OCI-LY7 (cell line): ENCODE results near the gene KCNT1. TPM values are rescaled to one million over a fixed set of nuclear protein-coding genes. Genes with fewer than 3 reads are reported as not detected.

ENCODE experiments used
- BruUV-seq: library from RNA; stranded (reverse); fragments of 400-500 nt; replicated peaks from 2 replicates; lab custom pipeline; 2021; lab: Mats Ljungman, UMichigan
- CTCF ChIA-PET: fragments of 300-600 bp; sonication (Branson Sonifier 250); formaldehyde crosslinking; loops from one replicate; lab custom pipeline; 2022; ENCODE audit warnings: antibody characterized with exemption; ENCODE audit not compliant: unreplicated experiment; lab: Charles Lee
- POLR2A ChIA-PET: fragments of 300-600 bp; sonication (Branson Sonifier 250); formaldehyde crosslinking; loops from one replicate; lab custom pipeline; 2022; ENCODE audit warnings: antibody characterized with exemption; lab: Charles Lee
- DNase-seq: peaks from one replicate; pipeline ENCODE4 v3.0.0-alpha.2; 2015; ENCODE audit warnings: low spot score
- H2AFZ ChIP-seq: fragments of 200-600 bp; sonication (generic), shearing (Covaris generic); 2 replicates; pipeline ENCODE4 v1.6.1; 2014; ENCODE audit warnings: mild to moderate bottlenecking, antibody characterized with exemption, low read length, moderate library complexity
- H3K27ac ChIP-seq: fragments of 200-600 bp; sonication (generic); 2 replicates; pipeline ENCODE4 v1.5.1; 2014; ENCODE audit warnings: mixed run types, low read depth, mild to moderate bottlenecking, moderate library complexity, low read length, inconsistent platforms; ENCODE audit not compliant: poor library complexity, severe bottlenecking
- H3K36me3 ChIP-seq: fragments of 200-600 bp; sonication (generic); 2 replicates; pipeline ENCODE4 v1.6.1; 2014; ENCODE audit warnings: mild to moderate bottlenecking, antibody characterized with exemption, low read length, moderate library complexity, mixed read lengths; ENCODE audit not compliant: insufficient read depth
- H3K4me1 ChIP-seq: fragments of 200-600 bp; sonication (generic); 2 replicates; pipeline ENCODE4 v1.5.1; 2014; ENCODE audit warnings: mild to moderate bottlenecking, low read length; ENCODE audit not compliant: insufficient read depth, poor library complexity, severe bottlenecking
- H3K4me2 ChIP-seq: fragments of 200-600 bp; sonication (generic); 2 replicates; pipeline ENCODE4 v1.6.1; 2014; ENCODE audit warnings: mild to moderate bottlenecking, low read length
- H3K4me3 ChIP-seq: fragments of 200-600 bp; sonication (generic); 2 replicates; pipeline ENCODE4 v1.5.1; 2014; ENCODE audit warnings: mild to moderate bottlenecking, low read depth, low read length; ENCODE audit not compliant: poor library complexity, severe bottlenecking
- H3K79me2 ChIP-seq: fragments of 200-600 bp; sonication (generic); 2 replicates; pipeline ENCODE4 v1.6.1; 2016; ENCODE audit warnings: low read depth, mild to moderate bottlenecking, low read length, moderate library complexity, mixed read lengths; ENCODE audit not compliant: insufficient read depth
- H3K9me2 ChIP-seq: fragments of 200-600 bp; sonication (generic); 2 replicates; pipeline ENCODE4 v1.6.1; 2016; ENCODE audit warnings: mild to moderate bottlenecking, low read length, mixed read lengths; ENCODE audit not compliant: insufficient read depth
- H3K9me3 ChIP-seq: fragments of 200-600 bp; sonication (generic); 2 replicates; pipeline ENCODE4 v1.6.1; 2014; ENCODE audit warnings: mild to moderate bottlenecking, mixed run types, low read length, mixed read lengths
- H4K20me1 ChIP-seq: fragments of 200-600 bp; sonication (generic); 2 replicates; pipeline ENCODE4 v1.6.1; 2014; ENCODE audit warnings: mild to moderate bottlenecking, antibody characterized with exemption, low read length, moderate library complexity, mixed read lengths; ENCODE audit not compliant: insufficient read depth
- CTCF ChIP-seq: fragments of 200-600 bp; sonication (generic); conservative IDR thresholded peaks from 2 replicates; pipeline ENCODE4 v1.5.1; 2014; ENCODE audit warnings: mild to moderate bottlenecking, antibody characterized with exemption, low read length, moderate library complexity, mixed read lengths
- EZH2phosphoT487 ChIP-seq: fragments of 200-600 bp; sonication (generic); IDR thresholded peaks from 2 replicates; pipeline ENCODE4 v1.6.1; 2018; ENCODE audit warnings: low read depth, borderline replicate concordance, mild to moderate bottlenecking, mixed run types, antibody characterized with exemption, low read length, moderate library complexity, mixed read lengths
- intact Hi-C: fragments of 100-400 bp; cut with micrococcal nuclease; formaldehyde crosslinking; loops from one replicate; pipeline ENCODE4 v1.10.0; 2022; ENCODE audit not compliant: unreplicated experiment
- total RNA-seq, 2 experiments: library from RNA; depleted of rRNA in 1 of 2; stranded (reverse); fragments of >200 nt in 1 of 2; shearing (Covaris generic) in 1 of 2; gene quantifications; 2 replicates each; pipeline ENCODE4 v1.2.3, GENCODE V29; 2014 to 2022

KCNT1 gene
- total RNA-seq, 2 experiments from 2014 or later: not detected

GRCh38 chr9:135793221-135794056 lies 91.5 kb downstream of the KCNT1 start:
- no peak for DNase-seq

GRCh38 chr9:135794057-135794335 lies 92.0 kb downstream of the KCNT1 start:
- intact Hi-C loops: no loop called here

More at GRCh38 chr9:135793221-135794056, 91.5 kb downstream of the KCNT1 start:
- ChIA-PET CTCF (no interaction called here), POLR2A (no interaction called here)
- no peaks in the 10 kb centered on the region for H3K79me2 ChIP-seq
- H3K9me3 ChIP-seq: no peaks in the 10 kb centered on the region
- H4K20me1 ChIP-seq: no peaks in the 10 kb centered on the region
- TF ChIP-seq CTCF (no peak), EZH2phosphoT487 (no peak)
- no peaks in the 10 kb centered on the region for H3K4me1 ChIP-seq
- no peak overlapping the region for H3K4me2 ChIP-seq
- no peak overlapping the region for H2AFZ ChIP-seq
- no TSS peak for BruUV-seq
- intact Hi-C loops: no loop called here
- H3K9me2 ChIP-seq: no peaks in the 10 kb centered on the region
- no peak overlapping the region for H3K27ac ChIP-seq
- no peak overlapping the region for H3K4me3 ChIP-seq
- H3K36me3 ChIP-seq: no peaks in the 10 kb centered on the region

More at GRCh38 chr9:135794057-135794335, 92.0 kb downstream of the KCNT1 start:
- Histone ChIP-seq H3K4me2 (no peak overlapping the region), H3K79me2 (no peaks in the 10 kb centered on the region), H3K4me3 (no peak overlapping the region), H4K20me1 (no peaks in the 10 kb centered on the region), H3K9me2 (no peaks in the 10 kb centered on the region), H3K4me1 (no peaks in the 10 kb centered on the region), H3K36me3 (no peaks in the 10 kb centered on the region), H2AFZ (no peak overlapping the region), H3K27ac (no peak overlapping the region), H3K9me3 (no peaks in the 10 kb centered on the region)
- TF ChIP-seq EZH2phosphoT487 (no peak), CTCF (no peak)
- BruUV-seq: no TSS peak
- no peak for DNase-seq
- POLR2A ChIA-PET: no interaction called here
- CTCF ChIA-PET: no interaction called here
